ENCODE measurements around the gene CEACAM7.

CEACAM7 gene

GRCh38 chr19:41694196-41694595, 6.1 kb upstream of the CEACAM7 start:
- ATAC-seq = no peak

GRCh38 chr19:41691268-41691970, 3.3 kb upstream of the CEACAM7 start:
- no peak for TF ChIP-seq POU6F1 (CRISPR knock-in tag; IDR thresholded peaks at IDR 0.05; ENCODE audit: borderline replicate concordance, low read depth)
- TF ChIP-seq ZFP3 (CRISPR knock-in tag; IDR thresholded peaks at IDR 0.05) = no peak
- no peak for TF ChIP-seq OSR1 (CRISPR knock-in tag; IDR thresholded peaks at IDR 0.05)
- TF ChIP-seq PATZ1 (CRISPR knock-in tag; IDR thresholded peaks at IDR 0.05; ENCODE audit: borderline replicate concordance) = no peak
- no peak for TF ChIP-seq CSRNP3 (CRISPR knock-in tag; IDR thresholded peaks at IDR 0.05)
- TF ChIP-seq PPARA (CRISPR knock-in tag; IDR thresholded peaks at IDR 0.05; ENCODE audit: borderline replicate concordance) = no peak
- TF ChIP-seq RARB (CRISPR knock-in tag; IDR thresholded peaks at IDR 0.05) = no peak
- TF ChIP-seq CSDC2 (CRISPR knock-in tag; IDR thresholded peaks at IDR 0.05) = no peak
- peak; percentile 85 for ATAC-seq

More at GRCh38 chr19:41694196-41694595, 6.1 kb upstream of the CEACAM7 start:
- no peak for TF ChIP-seq OSR1 (CRISPR knock-in tag; IDR thresholded peaks at IDR 0.05)
- no peak for TF ChIP-seq PATZ1 (CRISPR knock-in tag; IDR thresholded peaks at IDR 0.05; ENCODE audit: borderline replicate concordance)
- TF ChIP-seq ESRRG (CRISPR knock-in tag; IDR thresholded peaks at IDR 0.05) = no peak
- no peak for TF ChIP-seq ARNTL (CRISPR knock-in tag; IDR thresholded peaks at IDR 0.05; ENCODE audit: borderline replicate concordance, low read depth)
- TF ChIP-seq TSHZ2 (CRISPR knock-in tag; IDR thresholded peaks at IDR 0.05) = no peak
- TF ChIP-seq CREB5 (CRISPR knock-in tag; IDR thresholded peaks at IDR 0.05; ENCODE audit: low read depth) = no peak
- no peak for TF ChIP-seq ZC3H10 (CRISPR knock-in tag; IDR thresholded peaks at IDR 0.05)
- no peak for TF ChIP-seq GLIS3 (CRISPR knock-in tag; IDR thresholded peaks at IDR 0.05)
- TF ChIP-seq CSRNP3 (CRISPR knock-in tag; IDR thresholded peaks at IDR 0.05) = no peak

- no peak for ATAC-seq
- TF ChIP-seq ZFP30 (CRISPR knock-in tag; IDR thresholded peaks at IDR 0.05) (no peak), POU6F1 (CRISPR knock-in tag; IDR thresholded peaks at IDR 0.05; ENCODE audit: borderline replicate concordance, low read depth) (no peak), ZNF565 (CRISPR knock-in tag; conservative IDR thresholded peaks at IDR 0.05; ENCODE audit: low read depth) (no peak), PATZ1 (CRISPR knock-in tag; IDR thresholded peaks at IDR 0.05; ENCODE audit: borderline replicate concordance) (no peak), ZNF8 (CRISPR knock-in tag; IDR thresholded peaks at IDR 0.05) (no peak), ZFP3 (CRISPR knock-in tag; IDR thresholded peaks at IDR 0.05) (no peak), ZC3H10 (CRISPR knock-in tag; IDR thresholded peaks at IDR 0.05) (no peak), CSDC2 (CRISPR knock-in tag; IDR thresholded peaks at IDR 0.05) (no peak), RARB (CRISPR knock-in tag; IDR thresholded peaks at IDR 0.05) (no peak), BACH2 (CRISPR knock-in tag; IDR thresholded peaks at IDR 0.05; ENCODE audit: borderline replicate concordance) (no peak)
Observed at GRCh38 chr19:41690801-41691065, 2.7 kb upstream of the CEACAM7 start.

Measured in SK-N-SH treated with all-trans-retinoic acid at 6 μM for 48 hours (cell line).